Effector memory CD8-positive, alpha-beta T cell (primary cell): Measurements from ENCODE around the gene TEX11.
"Not testable (repeated sequence)": the region's sequence is repeated elsewhere in the genome, so short reads cannot be mapped to it uniquely, and the experiment has no call there.

ENCODE experiments used
- ATAC-seq: fragments of 150-1000 bp; cut with Tn5 transposase; replicated peaks from 2 replicates; pipeline ENCODE4 v1.10.0; 2021; ENCODE audit warnings: mild to moderate bottlenecking, moderate library complexity
- DNase-seq, 3 experiments: peaks; one replicate each; pipeline ENCODE4 v3.0.0; 2021
- H3K27ac Mint-ChIP-seq, 2 donors: one replicate each; pipeline ENCODE4 v1.8.0; 2022; ENCODE audit warnings: mild to moderate bottlenecking in 2 of 2, mixed read lengths in 2 of 2, moderate library complexity in 2 of 2
- H3K27me3 Mint-ChIP-seq, 2 donors: one replicate each; pipeline ENCODE4 v1.8.0; 2022; ENCODE audit warnings: mixed read lengths in 2 of 2
- H3K36me3 Mint-ChIP-seq: one replicate; pipeline ENCODE4 v1.8.0; 2022; ENCODE audit warnings: mild to moderate bottlenecking, moderate library complexity, mixed read lengths; ENCODE audit not compliant: insufficient read depth
- H3K4me1 Mint-ChIP-seq, 2 donors: one replicate each; pipeline ENCODE4 v1.8.0; 2022; ENCODE audit warnings: low read depth in 2 of 2, mixed read lengths in 2 of 2
- H3K4me3 Mint-ChIP-seq, 2 donors: one replicate each; pipeline ENCODE4 v1.8.0; 2022; ENCODE audit warnings: mild to moderate bottlenecking in 2 of 2, mixed read lengths in 2 of 2, moderate library complexity in 2 of 2
- H3K9me3 Mint-ChIP-seq, 2 donors: one replicate each; pipeline ENCODE4 v1.8.0; 2022; ENCODE audit warnings: mixed read lengths in 2 of 2
- total RNA-seq, 9 experiments: gene quantifications; one replicate each; lab custom pipeline; 2026; lab: John Stamatoyannopoulos, UW

TEX11 gene
- 0 to 0.18 (median 0) reads per million in 9 experiments for total RNA-seq

GRCh38 chrX:70908541-70908940 is at the start of gene TEX11:
TEX11 (minus strand) TSS chrX:70908711; CDS start chrX:70907789, 922 bp downstream.
- Mint-ChIP-seq H3K4me3 (no peak within 1 kb of the TSS), H3K4me1 (no peaks in the 10 kb centered on the region), H3K27me3 (no peaks in the 10 kb centered on the region), H3K9me3 (no peaks in the 10 kb centered on the region), H3K36me3 (no peaks in the 10 kb centered on the region), H3K27ac (no peak within 1 kb of the TSS)
- DNase-seq, result no peak
- ATAC-seq, result no peak

GRCh38 chrX:70954871-70955270 is 46.4 kb upstream of the TEX11 start:
- no peak overlapping the region for H3K4me3 Mint-ChIP-seq
- ATAC-seq, result no peak
- no peaks in the 10 kb centered on the region for H3K36me3 Mint-ChIP-seq
- H3K9me3 Mint-ChIP-seq, result no peaks in the 10 kb centered on the region
- peaks cover 2 to 4% of the 10 kb centered on the region in 2 donors for H3K27me3 Mint-ChIP-seq
- no peak for DNase-seq
- no peaks in the 10 kb centered on the region for H3K4me1 Mint-ChIP-seq
- H3K27ac Mint-ChIP-seq, result no peak overlapping the region

- Mint-ChIP-seq H3K36me3 (no peaks in the 10 kb centered on the region), H3K27ac (no peak overlapping the region), H3K9me3 (no peaks in the 10 kb centered on the region), H3K4me1 (no peaks in the 10 kb centered on the region), H3K4me3 (no peak overlapping the region), H3K27me3 (peaks cover 26 to 40% of the 10 kb centered on the region in 2 donors)
- no peak for ATAC-seq
- no peak for DNase-seq
Observed at GRCh38 chrX:70924294-70924911, 15.9 kb upstream of the TEX11 start.

GRCh38 chrX:70922774-70923473 is 14.4 kb upstream of the TEX11 start:
- ATAC-seq, result no peak
- Mint-ChIP-seq H3K4me3 (no peak overlapping the region), H3K4me1 (no peaks in the 10 kb centered on the region), H3K36me3 (no peaks in the 10 kb centered on the region), H3K27me3 (peaks cover 12 to 25% of the 10 kb centered on the region in 2 donors), H3K27ac (no peak overlapping the region), H3K9me3 (no peaks in the 10 kb centered on the region)
- no peak for DNase-seq

GRCh38 chrX:70921709-70922352 is 13.3 kb upstream of the TEX11 start:
- no peak overlapping the region for H3K4me3 Mint-ChIP-seq
- no peaks in the 10 kb centered on the region for H3K36me3 Mint-ChIP-seq
- H3K4me1 Mint-ChIP-seq, result no peaks in the 10 kb centered on the region
- no peak for ATAC-seq
- H3K9me3 Mint-ChIP-seq, result no peaks in the 10 kb centered on the region
- no peak for DNase-seq
- H3K27me3 Mint-ChIP-seq, result peaks cover 1 to 17% of the 10 kb centered on the region in 2 donors
- H3K27ac Mint-ChIP-seq, result no peak overlapping the region

GRCh38 chrX:70916754-70917153 is 8.2 kb upstream of the TEX11 start:
- no peaks in the 10 kb centered on the region for H3K9me3 Mint-ChIP-seq
- H3K4me3 Mint-ChIP-seq, result no peak overlapping the region
- H3K27ac Mint-ChIP-seq, result no peak overlapping the region
- no peaks in the 10 kb centered on the region for H3K4me1 Mint-ChIP-seq
- no peak for DNase-seq
- no peaks in the 10 kb centered on the region for H3K36me3 Mint-ChIP-seq
- H3K27me3 Mint-ChIP-seq, result no peaks in the 10 kb centered on the region
- no peak for ATAC-seq

GRCh38 chrX:70907900-70908299 is 611 bp downstream of the TEX11 start:
- Mint-ChIP-seq H3K4me1 (no peaks in the 10 kb centered on the region), H3K9me3 (no peaks in the 10 kb centered on the region), H3K27ac (no peak overlapping the region), H3K4me3 (no peak overlapping the region), H3K27me3 (no peaks in the 10 kb centered on the region), H3K36me3 (no peaks in the 10 kb centered on the region)
- no peak for ATAC-seq
- no peak for DNase-seq

- H3K27ac Mint-ChIP-seq, result no peak overlapping the region
- no peaks in the 10 kb centered on the region for H3K27me3 Mint-ChIP-seq
- ATAC-seq, result no peak
- H3K9me3 Mint-ChIP-seq, result no peaks in the 10 kb centered on the region
- DNase-seq, result no peak
- no peaks in the 10 kb centered on the region for H3K36me3 Mint-ChIP-seq
- H3K4me1 Mint-ChIP-seq, result no peaks in the 10 kb centered on the region
- H3K4me3 Mint-ChIP-seq, result no peak overlapping the region
Observed at GRCh38 chrX:70901465-70901864, 7.0 kb downstream of the TEX11 start.

- H3K36me3 Mint-ChIP-seq, H3K4me1 Mint-ChIP-seq, H3K4me3 Mint-ChIP-seq, DNase-seq, ATAC-seq, H3K9me3 Mint-ChIP-seq, H3K27ac Mint-ChIP-seq: not testable (repeated sequence)
- H3K27me3 Mint-ChIP-seq, result peaks cover 22 to 33% of the 10 kb centered on the region in 2 donors
Observed at GRCh38 chrX:70890441-70890840, 18.1 kb downstream of the TEX11 start.

GRCh38 chrX:70878902-70879301 is 29.6 kb downstream of the TEX11 start:
- peak overlapping the region in 1 of 2 donors; percentile 27 for H3K4me3 Mint-ChIP-seq
- no peak overlapping the region for H3K27ac Mint-ChIP-seq
- H3K36me3 Mint-ChIP-seq, result no peaks in the 10 kb centered on the region
- ATAC-seq (peak; percentile 58), DNase-seq (no peak)
- no peaks in the 10 kb centered on the region for H3K4me1 Mint-ChIP-seq
- H3K9me3 Mint-ChIP-seq, result no peaks in the 10 kb centered on the region
- H3K27me3 Mint-ChIP-seq, result no peaks in the 10 kb centered on the region

GRCh38 chrX:70852294-70852693 is 56.2 kb downstream of the TEX11 start:
- H3K27me3 Mint-ChIP-seq, result peaks cover 0 to 7% of the 10 kb centered on the region in 2 donors
- H3K4me1 Mint-ChIP-seq, result no peaks in the 10 kb centered on the region
- H3K4me3 Mint-ChIP-seq, result no peak overlapping the region
- no peak for ATAC-seq
- H3K36me3 Mint-ChIP-seq, result no peaks in the 10 kb centered on the region
- H3K9me3 Mint-ChIP-seq, result no peaks in the 10 kb centered on the region
- DNase-seq, result no peak
- H3K27ac Mint-ChIP-seq, result no peak overlapping the region

GRCh38 chrX:70844081-70844480 is 64.4 kb downstream of the TEX11 start:
- ATAC-seq, H3K36me3 Mint-ChIP-seq, H3K4me1 Mint-ChIP-seq, H3K9me3 Mint-ChIP-seq, H3K27ac Mint-ChIP-seq, DNase-seq, H3K4me3 Mint-ChIP-seq: not testable (repeated sequence)
- peaks cover 8 to 15% of the 10 kb centered on the region in 2 donors for H3K27me3 Mint-ChIP-seq

GRCh38 chrX:70843620-70844019 is 64.9 kb downstream of the TEX11 start:
- not testable (repeated sequence) for H3K27ac Mint-ChIP-seq, H3K36me3 Mint-ChIP-seq, H3K9me3 Mint-ChIP-seq, ATAC-seq, H3K4me3 Mint-ChIP-seq, DNase-seq, H3K4me1 Mint-ChIP-seq
- peaks cover 9 to 15% of the 10 kb centered on the region in 2 donors for H3K27me3 Mint-ChIP-seq

- no peaks in the 10 kb centered on the region for H3K9me3 Mint-ChIP-seq
- H3K27me3 Mint-ChIP-seq, result peaks cover 13 to 14% of the 10 kb centered on the region in 2 donors
- no peaks in the 10 kb centered on the region for H3K4me1 Mint-ChIP-seq
Observed at GRCh38 chrX:70834589-70834988, 73.9 kb downstream of the TEX11 start.

More at GRCh38 chrX:70834589-70834988, 73.9 kb downstream of the TEX11 start:
- no peak overlapping the region for H3K4me3 Mint-ChIP-seq
- no peak overlapping the region for H3K27ac Mint-ChIP-seq
- H3K36me3 Mint-ChIP-seq, result no peaks in the 10 kb centered on the region
- DNase-seq (no peak), ATAC-seq (no peak)
